ENCODE data around the gene PEX1.

Gene PEX1

DNA sequence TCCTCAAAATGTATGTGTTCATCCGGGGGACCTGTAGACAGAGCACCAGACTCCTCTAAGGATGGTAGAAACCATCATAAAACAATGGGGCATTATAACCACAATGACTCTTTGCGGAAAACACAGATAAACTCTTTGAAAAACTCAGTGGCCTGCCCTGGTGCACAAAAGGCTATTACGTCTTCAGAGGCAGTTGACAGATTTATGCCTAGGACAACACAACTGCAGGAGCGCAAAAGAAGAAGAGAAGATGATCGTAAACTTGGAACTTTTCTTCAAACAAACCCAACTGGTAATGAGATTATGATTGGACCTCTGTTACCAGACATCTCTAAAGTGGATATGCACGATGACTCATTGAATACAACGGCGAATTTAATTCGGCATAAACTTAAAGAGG, 6.3 kb upstream of the PEX1 start (continued):
- peak; percentile 88 for TF ChIP-seq ZEB2 (tag by site-specific recombination; IDR thresholded peaks at IDR 0.05)
- TF ChIP-seq KLF8 (tag by site-specific recombination; IDR thresholded peaks at IDR 0.05), result peak; percentile 76
- TF ChIP-seq ZNF670 (tag by site-specific recombination; IDR thresholded peaks at IDR 0.05; ENCODE audit: low read depth), result no peak
- peak; percentile 49; the same call in 1 of the 2 replicates for TF ChIP-seq ZNF394 (tag by site-specific recombination; IDR thresholded peaks at IDR 0.05; ENCODE audit: borderline replicate concordance)
- TF ChIP-seq ZNF555 (tag by site-specific recombination; conservative IDR thresholded peaks at IDR 0.05), result no peak
- peak; percentile 87 for TF ChIP-seq ZNF629 (tag by site-specific recombination; IDR thresholded peaks at IDR 0.05)
- no peak for TF ChIP-seq ZNF560 (tag by site-specific recombination; IDR thresholded peaks at IDR 0.05; ENCODE audit: borderline replicate concordance)
- TF ChIP-seq TCF7L2 (IDR thresholded peaks at IDR 0.05; ENCODE audit: borderline replicate concordance, low read depth, low read length), result peak; percentile 79
- TF ChIP-seq ZBTB11 (tag by site-specific recombination; conservative IDR thresholded peaks at IDR 0.05; ENCODE audit: low read depth), result peak; percentile 27; the same call in 1 of the 2 replicates
- peak; percentile 43; the same call in 1 of the 2 replicates for TF ChIP-seq KLF10 (tag by site-specific recombination; IDR thresholded peaks at IDR 0.05)
- TF ChIP-seq ZNF660 (tag by site-specific recombination; IDR thresholded peaks at IDR 0.05), result no peak
- TF ChIP-seq ZNF558 (tag by site-specific recombination; IDR thresholded peaks at IDR 0.05), result no peak
- TF ChIP-seq ZNF37A (tag by site-specific recombination; IDR thresholded peaks at IDR 0.05), result no peak
- no peak for TF ChIP-seq ZNF155 (tag by site-specific recombination; IDR thresholded peaks at IDR 0.05)
- TF ChIP-seq BCL11A (tag by site-specific recombination; IDR thresholded peaks at IDR 0.05; ENCODE audit: low read depth), result peak; percentile 73; the same call in 1 of the 2 replicates
- peak; percentile 85 for TF ChIP-seq ZNF639 (tag by site-specific recombination; IDR thresholded peaks at IDR 0.05)
- peak; percentile 75 for TF ChIP-seq ZNF561 (tag by site-specific recombination; IDR thresholded peaks at IDR 0.05; ENCODE audit: borderline replicate concordance)
- 0 out of 2 replicates have a peak, but pooled peaks have one; percentile 32 for TF ChIP-seq ZFP37 (tag by site-specific recombination; IDR thresholded peaks at IDR 0.05)
- TF ChIP-seq FEZF1 (tag by site-specific recombination; IDR thresholded peaks at IDR 0.05), result peak; percentile 96
- TF ChIP-seq SP2 (tag by site-specific recombination; IDR thresholded peaks at IDR 0.05), result peak; percentile 34
- TF ChIP-seq GLI2 (tag by site-specific recombination; IDR thresholded peaks at IDR 0.05; ENCODE audit: borderline replicate concordance, low read depth), result peak; percentile 84; the same call in 1 of the 2 replicates
- peak; percentile 52; the same call in 1 of the 2 replicates for TF ChIP-seq SCRT1 (tag by site-specific recombination; IDR thresholded peaks at IDR 0.05; ENCODE audit: borderline replicate concordance)
- no peak for TF ChIP-seq ZNF48 (tag by site-specific recombination; IDR thresholded peaks at IDR 0.05)
- TF ChIP-seq, protein P1, sequence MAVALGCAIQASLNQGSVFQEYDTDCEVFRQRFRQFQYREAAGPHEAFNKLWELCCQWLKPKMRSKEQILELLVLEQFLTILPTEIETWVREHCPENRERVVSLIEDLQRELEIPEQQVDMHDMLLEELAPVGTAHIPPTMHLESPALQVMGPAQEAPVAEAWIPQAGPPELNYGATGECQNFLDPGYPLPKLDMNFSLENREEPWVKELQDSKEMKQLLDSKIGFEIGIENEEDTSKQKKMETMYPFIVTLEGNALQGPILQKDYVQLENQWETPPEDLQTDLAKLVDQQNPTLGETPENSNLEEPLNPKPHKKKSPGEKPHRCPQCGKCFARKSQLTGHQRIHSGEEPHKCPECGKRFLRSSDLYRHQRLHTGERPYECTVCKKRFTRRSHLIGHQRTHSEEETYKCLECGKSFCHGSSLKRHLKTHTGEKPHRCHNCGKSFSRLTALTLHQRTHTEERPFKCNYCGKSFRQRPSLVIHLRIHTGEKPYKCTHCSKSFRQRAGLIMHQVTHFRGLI (tag by site-specific recombination; IDR thresholded peaks at IDR 0.05), result 0 out of 2 replicates have a peak, but pooled peaks have one; percentile 38
- TF ChIP-seq PRDM1 (tag by site-specific recombination; IDR thresholded peaks at IDR 0.05), result no peak
- no peak for TF ChIP-seq ZNF138 (tag by site-specific recombination; IDR thresholded peaks at IDR 0.05; ENCODE audit: borderline replicate concordance)
- TF ChIP-seq, protein P2, sequence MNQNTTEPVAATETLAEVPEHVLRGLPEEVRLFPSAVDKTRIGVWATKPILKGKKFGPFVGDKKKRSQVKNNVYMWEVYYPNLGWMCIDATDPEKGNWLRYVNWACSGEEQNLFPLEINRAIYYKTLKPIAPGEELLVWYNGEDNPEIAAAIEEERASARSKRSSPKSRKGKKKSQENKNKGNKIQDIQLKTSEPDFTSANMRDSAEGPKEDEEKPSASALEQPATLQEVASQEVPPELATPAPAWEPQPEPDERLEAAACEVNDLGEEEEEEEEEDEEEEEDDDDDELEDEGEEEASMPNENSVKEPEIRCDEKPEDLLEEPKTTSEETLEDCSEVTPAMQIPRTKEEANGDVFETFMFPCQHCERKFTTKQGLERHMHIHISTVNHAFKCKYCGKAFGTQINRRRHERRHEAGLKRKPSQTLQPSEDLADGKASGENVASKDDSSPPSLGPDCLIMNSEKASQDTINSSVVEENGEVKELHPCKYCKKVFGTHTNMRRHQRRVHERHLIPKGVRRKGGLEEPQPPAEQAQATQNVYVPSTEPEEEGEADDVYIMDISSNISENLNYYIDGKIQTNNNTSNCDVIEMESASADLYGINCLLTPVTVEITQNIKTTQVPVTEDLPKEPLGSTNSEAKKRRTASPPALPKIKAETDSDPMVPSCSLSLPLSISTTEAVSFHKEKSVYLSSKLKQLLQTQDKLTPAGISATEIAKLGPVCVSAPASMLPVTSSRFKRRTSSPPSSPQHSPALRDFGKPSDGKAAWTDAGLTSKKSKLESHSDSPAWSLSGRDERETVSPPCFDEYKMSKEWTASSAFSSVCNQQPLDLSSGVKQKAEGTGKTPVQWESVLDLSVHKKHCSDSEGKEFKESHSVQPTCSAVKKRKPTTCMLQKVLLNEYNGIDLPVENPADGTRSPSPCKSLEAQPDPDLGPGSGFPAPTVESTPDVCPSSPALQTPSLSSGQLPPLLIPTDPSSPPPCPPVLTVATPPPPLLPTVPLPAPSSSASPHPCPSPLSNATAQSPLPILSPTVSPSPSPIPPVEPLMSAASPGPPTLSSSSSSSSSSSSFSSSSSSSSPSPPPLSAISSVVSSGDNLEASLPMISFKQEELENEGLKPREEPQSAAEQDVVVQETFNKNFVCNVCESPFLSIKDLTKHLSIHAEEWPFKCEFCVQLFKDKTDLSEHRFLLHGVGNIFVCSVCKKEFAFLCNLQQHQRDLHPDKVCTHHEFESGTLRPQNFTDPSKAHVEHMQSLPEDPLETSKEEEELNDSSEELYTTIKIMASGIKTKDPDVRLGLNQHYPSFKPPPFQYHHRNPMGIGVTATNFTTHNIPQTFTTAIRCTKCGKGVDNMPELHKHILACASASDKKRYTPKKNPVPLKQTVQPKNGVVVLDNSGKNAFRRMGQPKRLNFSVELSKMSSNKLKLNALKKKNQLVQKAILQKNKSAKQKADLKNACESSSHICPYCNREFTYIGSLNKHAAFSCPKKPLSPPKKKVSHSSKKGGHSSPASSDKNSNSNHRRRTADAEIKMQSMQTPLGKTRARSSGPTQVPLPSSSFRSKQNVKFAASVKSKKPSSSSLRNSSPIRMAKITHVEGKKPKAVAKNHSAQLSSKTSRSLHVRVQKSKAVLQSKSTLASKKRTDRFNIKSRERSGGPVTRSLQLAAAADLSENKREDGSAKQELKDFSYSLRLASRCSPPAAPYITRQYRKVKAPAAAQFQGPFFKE (tag by site-specific recombination; IDR thresholded peaks at IDR 0.05; ENCODE audit: borderline replicate concordance), result no peak
- TF ChIP-seq KLF16 (tag by site-specific recombination; IDR thresholded peaks at IDR 0.05), result no peak
- peak; percentile 79; the same call in 1 of the 2 replicates for TF ChIP-seq ZNF24 (tag by site-specific recombination; IDR thresholded peaks at IDR 0.05)
- no peak for TF ChIP-seq ZNF707 (tag by site-specific recombination; IDR thresholded peaks at IDR 0.05)
